HL-60 (cell line): Measurements from ENCODE around the gene KCNC1.

Source experiments
- CTCF ChIP-seq: IDR thresholded peaks from one replicate; pipeline ENCODE4 v1.5.1; 2011; ENCODE audit warnings: low read length, control low read depth, inconsistent platforms; ENCODE audit not compliant: insufficient read depth
- REST ChIP-seq: IDR thresholded peaks from 2 replicates; pipeline ENCODE4 v1.6.1; 2012; ENCODE audit warnings: low read depth; ENCODE audit not compliant: insufficient replicate concordance

- TF ChIP-seq CTCF, result no peak
- no peak for TF ChIP-seq REST
These were observed 69.3 kb downstream of the KCNC1 start for GRCh38 chr11:17803754-17804334.
